ENCODE results near the gene DAAM1. TPM values are rescaled to one million over a fixed set of nuclear protein-coding genes. Genes with fewer than 3 reads are reported as not detected.

Gene DAAM1
- total RNA-seq, 1 donor = 18.5 TPM

GRCh38 chr14:59346329-59346728 lies 157.9 kb downstream of the DAAM1 start:
- H3K4me3 ChIP-seq (ENCODE audit: low read depth, low read length) = no peak overlapping the region
- no peak for DNase-seq (ENCODE audit: low read depth)
- TF ChIP-seq CTCF (IDR thresholded peaks at IDR 0.05; ENCODE audit: insufficient read depth, low read length) = no peak

DNA sequence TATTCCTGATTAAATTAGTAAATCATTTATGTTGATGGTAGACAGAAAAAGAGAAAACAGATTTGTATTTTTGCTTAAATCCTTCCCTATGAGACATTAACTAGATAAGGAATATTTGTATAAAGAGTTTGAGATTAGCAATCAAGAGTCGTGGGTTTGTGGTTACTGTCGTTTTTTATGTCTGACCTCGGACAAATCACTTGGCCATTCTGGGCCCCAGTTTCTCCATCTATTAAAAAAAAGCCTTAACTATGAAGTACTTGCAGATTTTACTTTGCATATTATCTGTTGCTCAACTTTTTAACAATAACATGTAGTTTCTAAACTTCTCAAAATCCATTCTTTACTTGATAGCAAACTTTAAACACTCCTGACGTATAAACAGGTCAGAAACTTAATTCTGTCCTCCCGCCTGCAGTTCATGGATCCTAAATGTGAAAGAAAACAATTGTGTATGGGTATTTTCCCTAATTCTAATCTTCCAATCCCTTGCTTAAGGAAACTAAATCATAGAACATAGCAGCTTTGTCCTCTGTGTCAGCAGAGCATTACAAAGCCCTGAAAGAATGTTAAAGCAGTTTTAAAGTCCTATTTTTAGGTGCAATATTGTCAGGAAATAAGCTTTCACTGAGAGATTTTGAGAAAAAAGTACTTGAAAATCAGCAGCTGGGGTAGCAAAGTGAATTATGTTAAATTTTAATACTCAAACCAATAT lies 158.5 kb downstream of the DAAM1 start:
- H3K4me3 ChIP-seq (ENCODE audit: low read depth, low read length) = no peak overlapping the region
- peak; percentile 62 for DNase-seq (ENCODE audit: low read depth)
- TF ChIP-seq CTCF (IDR thresholded peaks at IDR 0.05; ENCODE audit: insufficient read depth, low read length) = no peak

DNA sequence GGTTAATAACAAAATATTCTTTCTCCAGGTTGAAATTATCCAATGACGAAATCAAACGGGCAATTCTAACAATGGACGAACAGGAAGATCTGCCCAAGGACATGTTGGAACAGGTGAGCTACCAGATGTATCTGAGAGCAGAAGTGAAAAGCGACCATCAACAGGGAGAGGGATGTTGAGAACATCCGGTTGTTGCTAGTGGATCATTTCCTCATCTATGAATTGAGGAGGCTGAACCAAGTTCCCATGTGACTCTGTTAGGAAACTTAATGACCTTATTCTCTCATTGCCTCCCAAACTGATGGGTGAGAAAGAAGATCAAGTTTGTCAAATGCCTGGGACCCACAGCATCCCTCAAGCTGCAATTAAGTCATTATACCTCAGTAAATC lies 159.0 kb downstream of the DAAM1 start:
- no peak for DNase-seq (ENCODE audit: low read depth)
- TF ChIP-seq CTCF (IDR thresholded peaks at IDR 0.05; ENCODE audit: insufficient read depth, low read length) = no peak

GRCh38 chr14:59347915-59348314 lies 159.4 kb downstream of the DAAM1 start:
- H3K4me3 ChIP-seq (ENCODE audit: low read depth, low read length) = no peak overlapping the region
- no peak for DNase-seq (ENCODE audit: low read depth)
- TF ChIP-seq CTCF (IDR thresholded peaks at IDR 0.05; ENCODE audit: insufficient read depth, low read length) = no peak

More for the DNA sequence above, 159.0 kb downstream of the DAAM1 start:
- no peak overlapping the region for H3K4me3 ChIP-seq (ENCODE audit: low read depth, low read length)

- no peak overlapping the region for H3K4me3 ChIP-seq (ENCODE audit: low read depth, low read length)
- DNase-seq (ENCODE audit: low read depth) = peak; percentile 55
- no peak for TF ChIP-seq CTCF (IDR thresholded peaks at IDR 0.05; ENCODE audit: insufficient read depth, low read length)
These were observed 160.8 kb downstream of the DAAM1 start for GRCh38 chr14:59349258-59349701.

GRCh38 chr14:59352961-59353360 lies 164.5 kb downstream of the DAAM1 start:
- DNase-seq (ENCODE audit: low read depth) = no peak
- no peak for TF ChIP-seq CTCF (IDR thresholded peaks at IDR 0.05; ENCODE audit: insufficient read depth, low read length)
- no peak overlapping the region for H3K4me3 ChIP-seq (ENCODE audit: low read depth, low read length)

- peak; percentile 48 for DNase-seq (ENCODE audit: low read depth)
- no peak overlapping the region for H3K4me3 ChIP-seq (ENCODE audit: low read depth, low read length)
- TF ChIP-seq CTCF (IDR thresholded peaks at IDR 0.05; ENCODE audit: insufficient read depth, low read length) = no peak
These were observed 166.2 kb downstream of the DAAM1 start for GRCh38 chr14:59354666-59355065.

Measured in fibroblast of the aortic adventitia (primary cell).